ENCODE results near the gene SYNDIG1.
A peak's percentile ranks its signal among the peaks of the same experiment; 100 is the strongest.
"Not testable (repeated sequence)": the region's sequence is repeated elsewhere in the genome, so short reads cannot be mapped to it uniquely, and the experiment has no call there.

Gene SYNDIG1

DNA sequence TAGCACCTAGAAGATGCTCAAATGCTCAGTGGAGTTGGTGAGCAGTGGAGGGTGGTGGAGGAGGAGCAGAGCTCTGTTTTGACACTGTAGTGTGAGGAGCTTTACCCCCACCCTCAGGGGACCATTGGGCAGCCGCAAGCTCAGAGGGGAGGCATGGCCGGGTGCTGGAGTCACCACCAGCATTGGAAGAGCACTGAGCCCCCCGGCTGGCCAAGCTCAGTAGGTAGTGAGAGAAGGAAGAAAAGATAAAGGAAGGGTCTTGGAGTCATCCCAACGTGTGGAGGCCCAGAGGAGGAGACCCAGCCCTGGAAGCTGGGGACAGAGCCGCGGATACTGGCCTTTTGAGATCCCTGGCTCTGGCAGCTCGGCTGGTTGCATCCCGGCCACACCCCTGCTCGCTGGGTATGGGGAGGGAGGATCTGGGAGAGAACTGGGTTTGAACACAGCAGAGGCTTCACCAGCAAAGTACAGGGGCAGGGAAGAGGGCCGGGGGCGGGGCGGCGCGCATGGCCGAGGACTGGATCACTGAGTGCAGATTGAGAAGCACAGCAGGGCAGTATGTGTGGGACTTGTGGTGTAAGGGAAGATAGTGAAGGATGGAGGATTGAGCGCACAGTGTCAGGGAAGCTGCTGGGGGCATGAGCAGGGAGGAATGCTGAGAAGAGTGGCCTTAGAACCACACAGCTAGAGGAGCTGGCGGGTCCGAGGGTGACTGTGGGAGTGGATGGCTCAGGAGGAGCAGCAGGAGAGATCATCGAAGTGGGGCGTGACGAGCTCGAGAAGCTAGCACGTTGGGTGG, 24.4 kb downstream of the SYNDIG1 start:
- no peak for DNase-seq (ENCODE audit: low read depth)

GRCh38 chr20:24494460-24494920, 25.1 kb downstream of the SYNDIG1 start:
- DNase-seq (ENCODE audit: low read depth), result no peak

DNA sequence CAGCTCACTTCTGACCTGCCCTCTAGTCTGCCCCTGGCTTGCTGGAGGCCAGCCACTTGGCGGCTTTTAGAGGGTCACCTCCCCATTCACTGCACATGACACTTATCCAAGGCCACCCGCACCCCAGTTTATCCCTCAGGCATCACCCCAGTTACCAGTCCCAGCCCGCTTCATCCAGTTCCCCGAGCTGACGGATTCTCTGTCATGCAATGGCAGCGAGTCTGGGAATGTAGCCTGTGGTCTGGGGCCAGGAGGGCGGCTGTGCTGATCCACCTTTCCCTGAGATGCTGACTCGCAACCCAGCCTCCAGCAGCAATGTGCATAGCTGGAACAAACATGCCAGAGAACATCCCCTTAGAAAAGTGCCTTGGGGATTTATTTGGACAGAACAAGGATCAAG, 25.8 kb downstream of the SYNDIG1 start:
- no peak for DNase-seq (ENCODE audit: low read depth)

DNA sequence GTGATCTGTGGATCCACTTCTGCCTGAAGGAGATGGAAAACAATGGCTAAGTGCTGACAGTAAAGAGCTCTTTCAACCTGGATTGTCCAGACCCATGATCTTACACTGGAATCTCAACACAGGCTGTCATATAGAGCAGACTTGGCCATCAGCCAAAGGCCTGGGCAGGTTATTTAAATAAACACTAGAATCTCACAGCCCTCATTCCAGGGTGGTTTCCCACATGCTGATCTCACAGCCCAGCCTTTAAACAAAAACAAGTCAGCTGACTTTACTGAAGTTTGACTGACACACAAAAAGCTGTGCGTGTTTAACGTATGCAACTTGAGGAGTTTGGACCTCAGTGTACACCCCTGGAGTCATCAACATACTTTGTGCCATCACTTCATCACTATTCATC, 28.4 kb downstream of the SYNDIG1 start:
- DNase-seq (ENCODE audit: low read depth), result no peak

GRCh38 chr20:24498641-24499040, 29.2 kb downstream of the SYNDIG1 start:
- no peak for DNase-seq (ENCODE audit: low read depth)

DNA sequence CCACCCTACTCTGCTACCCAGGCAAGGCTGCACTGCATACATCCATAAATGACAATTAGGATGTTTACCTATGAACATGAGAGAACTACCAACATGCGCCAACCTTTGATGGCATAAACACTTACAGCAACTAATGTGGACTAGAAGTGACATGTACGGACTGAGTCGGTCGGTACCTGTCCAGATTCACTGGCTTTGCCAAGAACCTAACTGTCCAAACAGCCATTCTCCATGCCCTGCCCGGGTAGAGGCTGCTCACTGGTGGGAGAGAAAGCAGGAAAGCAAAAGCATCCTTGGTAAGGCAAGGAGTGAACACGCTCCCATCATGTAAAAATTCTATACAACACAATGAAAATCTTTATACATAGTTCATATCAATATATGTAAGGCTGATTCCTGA, 30.0 kb downstream of the SYNDIG1 start:
- DNase-seq (ENCODE audit: low read depth), result no peak

DNA sequence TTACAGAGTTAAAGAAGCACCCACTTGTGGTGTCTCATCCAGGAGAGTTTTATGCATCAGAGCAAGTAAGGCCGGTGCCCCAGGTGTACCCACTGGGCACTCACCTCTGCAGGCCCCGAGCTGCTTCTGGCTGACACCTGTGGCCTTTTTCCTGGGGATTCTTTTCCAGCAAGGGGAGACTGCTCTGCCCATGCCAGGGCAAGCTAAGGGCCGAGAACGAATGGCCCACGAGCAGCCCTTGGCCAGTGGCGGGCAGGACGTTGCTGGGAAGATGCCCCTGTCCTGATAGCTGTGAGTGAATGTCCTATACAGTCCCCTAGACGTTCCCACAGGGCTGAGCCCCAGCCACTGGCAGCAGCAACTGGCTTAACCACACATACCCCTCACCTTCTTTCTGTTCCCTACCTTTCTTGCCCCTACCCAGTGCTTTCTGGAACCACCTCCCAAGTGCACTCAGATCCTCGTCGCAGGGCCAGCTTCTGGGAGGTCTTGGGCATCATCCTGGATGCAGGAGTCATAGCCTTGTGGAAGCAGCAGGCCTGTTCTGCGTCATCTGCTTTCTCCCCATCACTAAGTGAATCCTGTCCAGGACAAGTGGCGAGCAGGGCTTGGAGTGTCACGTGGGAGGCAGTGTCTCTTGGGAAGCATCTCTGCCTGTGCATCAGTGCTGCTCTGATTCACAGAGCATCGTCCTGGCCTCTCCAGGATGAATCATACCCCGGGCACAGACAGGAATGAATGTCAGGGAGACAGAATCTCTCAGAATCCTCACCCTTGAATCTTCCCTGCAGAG, 32.5 kb downstream of the SYNDIG1 start:
- DNase-seq (ENCODE audit: low read depth), result peak; percentile 77

- DNase-seq (ENCODE audit: low read depth), result no peak
Measured at GRCh38 chr20:24502661-24503060, 33.2 kb downstream of the SYNDIG1 start.

DNA sequence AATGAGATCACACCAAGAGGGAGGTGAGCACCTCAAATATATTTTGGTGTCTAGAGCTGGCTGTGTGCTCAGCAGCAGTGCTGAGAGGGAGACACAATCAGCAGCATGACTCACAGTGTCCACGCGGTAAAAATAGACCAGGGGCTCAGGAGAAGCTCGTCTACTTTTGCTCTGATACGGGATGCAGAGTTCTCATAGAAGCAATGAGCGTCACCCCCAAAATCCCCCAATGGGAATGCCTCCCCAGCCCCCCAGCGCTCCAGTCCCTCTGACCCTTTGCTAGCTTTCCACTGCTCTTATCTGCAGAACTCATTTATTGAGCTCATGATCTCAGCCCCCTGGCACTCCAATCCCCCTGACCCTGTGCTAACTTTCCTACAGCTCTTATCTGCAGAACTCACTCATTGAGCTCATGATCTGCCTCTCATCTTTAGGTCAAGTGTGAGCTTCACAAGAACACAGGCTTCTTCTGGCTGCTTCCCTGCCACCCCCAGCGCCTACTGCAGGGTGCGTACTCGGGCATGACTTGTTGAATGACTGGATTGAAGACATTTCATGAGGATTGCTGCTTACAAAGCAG, 34.0 kb downstream of the SYNDIG1 start:
- no peak for DNase-seq (ENCODE audit: low read depth)

DNA sequence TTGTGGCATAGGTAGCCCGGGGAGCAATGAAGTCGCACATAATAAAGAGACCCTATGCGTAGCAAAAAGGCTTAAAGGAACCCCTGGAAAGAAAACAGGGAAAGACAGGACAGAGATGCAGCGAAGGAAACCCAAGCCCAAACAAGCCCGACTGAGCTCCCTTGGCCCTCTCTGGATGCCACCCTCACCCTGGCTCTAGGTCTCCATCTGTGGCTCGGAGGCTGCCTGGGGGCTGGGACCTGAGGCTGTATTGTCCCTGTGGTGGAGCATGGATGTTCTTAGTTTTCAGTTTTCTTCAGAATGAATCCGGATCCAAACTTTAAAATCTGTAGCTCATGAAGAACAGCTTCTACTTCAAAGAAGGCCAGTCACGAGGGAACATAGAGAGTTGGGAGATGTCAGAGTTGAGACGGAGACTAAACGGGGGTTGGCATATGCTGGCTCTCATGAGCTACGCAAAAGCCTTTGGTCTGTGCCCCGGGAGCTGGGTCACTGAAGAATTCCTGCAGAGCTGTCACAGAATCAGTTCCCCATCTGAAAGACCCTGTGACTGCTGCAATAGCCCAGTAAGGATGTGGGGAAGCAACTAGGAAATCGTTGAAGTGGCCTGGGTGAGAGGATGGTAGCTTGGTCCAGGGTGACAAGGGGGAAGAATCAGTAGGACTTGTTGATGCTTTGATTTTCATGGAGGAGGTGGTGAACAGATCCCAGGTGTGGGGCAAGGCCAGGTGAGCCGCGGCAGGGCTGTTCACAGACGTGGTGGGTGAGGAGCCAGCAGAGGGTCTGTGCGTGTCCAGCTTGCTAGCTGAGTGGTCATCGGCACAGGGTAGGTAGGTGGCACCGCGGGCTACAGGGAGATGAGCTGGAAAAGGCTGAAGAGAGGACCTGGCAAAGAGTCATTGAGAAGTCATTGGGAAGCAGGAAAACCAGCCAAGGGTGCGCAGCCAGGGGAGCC, 35.2 kb downstream of the SYNDIG1 start:
- no peak for DNase-seq (ENCODE audit: low read depth)

- DNase-seq (ENCODE audit: low read depth), result no peak
Measured at GRCh38 chr20:24506146-24506545, 36.7 kb downstream of the SYNDIG1 start.

DNA sequence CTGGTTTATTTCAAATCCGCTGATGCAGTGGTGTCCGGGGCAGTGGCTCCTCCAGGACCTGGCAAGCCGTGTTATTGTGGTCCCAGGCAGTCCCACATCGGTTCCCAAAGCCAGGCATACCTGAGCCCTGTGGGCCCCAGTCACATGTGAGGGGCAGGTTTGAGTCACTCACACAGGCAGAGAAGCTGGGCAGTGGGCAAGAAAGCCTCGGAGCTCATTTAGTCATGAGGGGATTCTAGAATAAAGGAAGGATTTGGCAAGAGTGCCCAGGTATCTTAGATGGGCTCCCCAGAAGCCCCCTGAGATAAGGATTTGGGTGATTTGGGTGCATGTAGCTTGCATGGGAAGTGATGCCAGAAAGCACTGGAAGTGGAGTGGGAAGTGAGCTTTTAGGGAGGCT, 37.3 kb downstream of the SYNDIG1 start:
- DNase-seq (ENCODE audit: low read depth), result no peak

GRCh38 chr20:24507182-24507853, 37.9 kb downstream of the SYNDIG1 start:
- DNase-seq (ENCODE audit: low read depth), result no peak

- not testable (repeated sequence) for DNase-seq (ENCODE audit: low read depth)
Measured at GRCh38 chr20:24512441-24512840, 43.0 kb downstream of the SYNDIG1 start.

DNA sequence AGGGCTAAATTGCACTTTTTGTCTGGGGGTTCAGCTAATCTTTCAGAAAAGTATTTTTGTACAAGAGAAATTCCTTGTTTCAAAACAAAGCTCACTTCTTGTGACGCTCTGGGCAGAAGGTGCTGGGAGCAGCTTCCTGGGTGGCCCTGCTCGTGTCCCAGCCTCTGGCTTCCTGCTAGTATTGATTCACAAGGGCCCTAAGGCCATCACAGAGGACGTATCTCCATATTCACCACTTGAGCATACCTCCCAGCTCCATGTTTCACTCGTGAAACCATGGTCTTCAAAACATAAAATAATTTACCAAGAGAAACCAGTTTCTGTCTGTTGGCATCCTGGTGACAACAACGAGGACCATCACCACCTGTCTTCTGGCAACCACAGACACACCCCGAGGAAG, 49.1 kb downstream of the SYNDIG1 start:
- no peak for DNase-seq (ENCODE audit: low read depth)

GRCh38 chr20:24519476-24519875, 50.0 kb downstream of the SYNDIG1 start:
- no peak for DNase-seq (ENCODE audit: low read depth)

- no peak for DNase-seq (ENCODE audit: low read depth)
Measured at GRCh38 chr20:24521032-24521431, 51.6 kb downstream of the SYNDIG1 start.

- no peak for DNase-seq (ENCODE audit: low read depth)
Measured at GRCh38 chr20:24522452-24523330, 53.3 kb downstream of the SYNDIG1 start.

GRCh38 chr20:24523661-24524060, 54.2 kb downstream of the SYNDIG1 start:
- DNase-seq (ENCODE audit: low read depth), result no peak
